EH (cell line): Measurements from ENCODE around the gene ABCA9.
"Not testable (repeated sequence)": the region's sequence is repeated elsewhere in the genome, so short reads cannot be mapped to it uniquely, and the experiment has no call there.

Source experiments
- DNase-seq: peaks from one replicate; pipeline ENCODE4 v3.0.0-alpha.2; 2015; ENCODE audit warnings: low read depth

ABCA9 gene, protein sequence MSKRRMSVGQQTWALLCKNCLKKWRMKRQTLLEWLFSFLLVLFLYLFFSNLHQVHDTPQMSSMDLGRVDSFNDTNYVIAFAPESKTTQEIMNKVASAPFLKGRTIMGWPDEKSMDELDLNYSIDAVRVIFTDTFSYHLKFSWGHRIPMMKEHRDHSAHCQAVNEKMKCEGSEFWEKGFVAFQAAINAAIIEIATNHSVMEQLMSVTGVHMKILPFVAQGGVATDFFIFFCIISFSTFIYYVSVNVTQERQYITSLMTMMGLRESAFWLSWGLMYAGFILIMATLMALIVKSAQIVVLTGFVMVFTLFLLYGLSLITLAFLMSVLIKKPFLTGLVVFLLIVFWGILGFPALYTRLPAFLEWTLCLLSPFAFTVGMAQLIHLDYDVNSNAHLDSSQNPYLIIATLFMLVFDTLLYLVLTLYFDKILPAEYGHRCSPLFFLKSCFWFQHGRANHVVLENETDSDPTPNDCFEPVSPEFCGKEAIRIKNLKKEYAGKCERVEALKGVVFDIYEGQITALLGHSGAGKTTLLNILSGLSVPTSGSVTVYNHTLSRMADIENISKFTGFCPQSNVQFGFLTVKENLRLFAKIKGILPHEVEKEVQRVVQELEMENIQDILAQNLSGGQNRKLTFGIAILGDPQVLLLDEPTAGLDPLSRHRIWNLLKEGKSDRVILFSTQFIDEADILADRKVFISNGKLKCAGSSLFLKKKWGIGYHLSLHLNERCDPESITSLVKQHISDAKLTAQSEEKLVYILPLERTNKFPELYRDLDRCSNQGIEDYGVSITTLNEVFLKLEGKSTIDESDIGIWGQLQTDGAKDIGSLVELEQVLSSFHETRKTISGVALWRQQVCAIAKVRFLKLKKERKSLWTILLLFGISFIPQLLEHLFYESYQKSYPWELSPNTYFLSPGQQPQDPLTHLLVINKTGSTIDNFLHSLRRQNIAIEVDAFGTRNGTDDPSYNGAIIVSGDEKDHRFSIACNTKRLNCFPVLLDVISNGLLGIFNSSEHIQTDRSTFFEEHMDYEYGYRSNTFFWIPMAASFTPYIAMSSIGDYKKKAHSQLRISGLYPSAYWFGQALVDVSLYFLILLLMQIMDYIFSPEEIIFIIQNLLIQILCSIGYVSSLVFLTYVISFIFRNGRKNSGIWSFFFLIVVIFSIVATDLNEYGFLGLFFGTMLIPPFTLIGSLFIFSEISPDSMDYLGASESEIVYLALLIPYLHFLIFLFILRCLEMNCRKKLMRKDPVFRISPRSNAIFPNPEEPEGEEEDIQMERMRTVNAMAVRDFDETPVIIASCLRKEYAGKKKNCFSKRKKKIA (N-terminal part only)

DNA sequence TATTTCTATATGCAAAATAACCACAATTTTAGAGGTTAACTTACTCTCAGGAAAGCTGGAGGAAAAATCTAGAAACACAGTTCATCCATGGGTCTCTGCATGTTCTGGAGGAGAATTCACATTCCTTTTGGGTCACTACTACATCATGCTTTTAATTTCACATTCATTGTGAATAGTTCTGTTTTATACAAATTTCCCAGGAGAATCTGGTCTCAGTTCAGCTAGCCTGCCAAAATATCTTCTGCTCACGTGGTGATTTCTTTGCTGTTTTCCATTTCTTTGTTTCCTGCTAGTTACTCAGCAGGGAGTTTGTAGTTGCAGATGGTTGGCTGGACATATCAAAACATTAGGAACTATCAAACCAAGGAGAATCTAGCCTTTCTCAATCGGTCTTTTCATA is at the start of gene ABCA9:
Gene ABCA9 (minus strand): TSS at position 106 of the 400 bp plus-strand sequence. CDS start 9,801 bp downstream, outside the sequence.
- DNase-seq = no peak

DNA sequence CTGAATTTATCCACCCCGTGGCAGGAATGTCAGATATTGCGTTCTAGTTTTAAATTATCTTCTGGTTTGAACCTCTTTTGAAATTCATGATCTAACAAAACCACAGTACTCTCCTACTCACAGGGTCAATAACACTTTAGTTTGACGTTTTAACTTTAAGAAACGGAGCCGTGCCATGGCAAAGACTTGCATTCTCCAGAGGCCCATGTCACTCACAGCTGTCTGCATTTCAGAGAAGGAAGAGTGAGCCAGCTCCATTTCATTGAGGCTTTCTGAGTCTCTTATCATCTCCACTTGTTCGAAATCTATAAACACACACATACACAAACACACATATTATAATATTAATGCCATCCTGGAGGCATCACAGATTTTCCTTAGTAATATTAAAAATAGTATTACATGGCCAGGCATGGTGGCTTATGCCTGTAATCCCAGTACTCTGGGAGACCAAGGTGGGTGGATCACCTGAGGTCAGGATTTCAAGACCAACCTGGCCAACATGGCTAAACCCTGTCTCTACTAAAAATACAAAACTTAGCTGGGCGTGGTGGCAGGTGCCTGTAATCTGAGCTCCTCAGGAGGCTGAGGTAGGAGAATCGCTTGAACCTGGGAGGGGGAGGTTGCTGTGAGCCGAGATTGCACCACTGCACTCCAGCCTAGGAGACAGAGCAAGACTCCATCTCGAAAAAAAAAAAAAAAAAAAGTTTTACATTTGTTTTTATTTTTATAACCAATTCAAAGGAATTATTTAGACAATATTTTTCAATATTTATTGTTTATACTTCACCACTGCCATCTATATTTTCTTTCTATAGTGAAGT is 45.4 kb upstream of the ABCA9 start:
- DNase-seq = no peak

DNA sequence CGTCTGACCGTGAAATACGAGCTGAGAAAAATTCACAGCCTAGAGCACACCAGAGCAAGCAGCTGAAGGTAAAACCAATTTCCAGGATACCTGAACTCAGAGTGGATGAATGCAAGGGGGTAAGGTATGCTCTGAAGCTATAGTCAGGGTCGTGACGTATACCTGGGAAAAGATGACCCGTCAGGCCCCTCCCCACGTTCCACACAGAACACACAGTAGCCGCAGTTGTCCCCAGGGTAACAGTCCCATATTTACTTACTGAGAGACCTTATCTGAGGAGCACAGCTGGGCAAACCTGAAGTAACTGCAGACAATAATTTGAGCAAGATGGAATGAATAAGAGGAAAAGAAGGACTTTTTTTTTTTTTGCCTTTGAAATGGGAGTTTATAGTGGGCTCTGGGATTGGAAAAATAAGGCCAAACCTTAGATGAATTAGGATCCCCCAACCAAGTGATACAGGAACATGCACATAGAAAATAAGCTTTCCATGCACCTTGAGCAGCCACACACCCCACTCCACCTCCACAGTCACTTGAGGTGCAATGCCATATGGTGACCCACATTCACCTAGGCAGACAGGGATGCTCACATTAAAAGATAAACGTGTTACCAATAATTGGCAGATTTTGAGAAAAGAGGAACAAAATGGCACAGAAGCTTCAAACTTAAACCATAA is 43.0 kb upstream of the ABCA9 start:
- no peak for DNase-seq

DNA sequence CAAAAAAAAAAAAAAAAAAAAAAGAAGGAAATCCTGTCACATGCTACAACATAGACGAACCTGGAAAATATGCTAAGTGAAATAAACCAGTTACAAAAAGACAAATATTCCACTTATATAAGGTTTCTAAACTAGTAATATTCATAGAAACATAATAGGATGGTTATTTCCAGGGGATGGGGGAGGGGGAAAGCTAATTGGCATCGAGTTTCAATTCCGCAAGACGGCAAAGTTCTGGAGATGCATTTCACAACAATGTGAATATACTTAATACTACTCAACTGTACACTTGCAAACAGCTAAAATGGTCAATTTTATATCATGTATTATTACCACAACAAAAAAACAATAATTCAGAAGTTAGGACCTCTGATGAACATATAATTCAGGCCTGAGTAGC is 37.9 kb upstream of the ABCA9 start:
- DNase-seq = no peak

DNA sequence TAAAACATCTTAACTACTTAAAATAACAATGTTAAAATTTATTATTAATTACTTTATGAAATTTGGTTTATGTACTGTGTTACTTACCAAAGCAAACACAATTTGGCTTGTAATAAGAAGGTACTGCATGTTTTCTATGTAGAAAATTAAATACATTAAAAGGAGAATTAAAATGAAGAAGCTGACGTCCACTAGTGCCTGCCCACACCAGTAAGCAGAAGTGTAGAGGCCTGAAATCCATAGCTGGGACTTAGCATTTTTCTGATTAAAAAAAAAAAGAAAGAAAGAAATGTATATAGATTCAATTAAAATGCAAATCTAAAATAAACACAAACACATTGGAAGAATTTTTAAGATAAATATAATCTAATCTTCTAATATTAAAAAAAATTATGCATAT is 35.8 kb upstream of the ABCA9 start:
- no peak for DNase-seq

DNA sequence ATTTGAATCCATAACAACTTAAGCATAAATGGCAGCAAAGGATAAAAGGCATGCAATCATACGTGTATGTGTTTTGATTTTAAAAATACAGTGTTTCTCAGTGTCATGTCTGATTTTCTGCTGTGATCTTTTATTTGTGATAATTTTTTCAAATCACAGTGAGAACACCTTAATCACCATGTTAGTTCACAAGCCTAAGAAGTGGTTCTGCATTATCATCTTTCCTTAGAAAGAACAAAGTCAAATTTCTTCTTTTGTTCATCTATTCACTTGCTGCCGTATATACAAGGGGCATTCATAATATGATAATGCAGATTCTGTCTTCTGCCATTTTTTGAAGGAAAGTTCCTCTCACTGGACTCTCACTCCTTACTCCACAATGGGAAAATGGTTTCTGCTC is 33.3 kb upstream of the ABCA9 start:
- DNase-seq = no peak

DNA sequence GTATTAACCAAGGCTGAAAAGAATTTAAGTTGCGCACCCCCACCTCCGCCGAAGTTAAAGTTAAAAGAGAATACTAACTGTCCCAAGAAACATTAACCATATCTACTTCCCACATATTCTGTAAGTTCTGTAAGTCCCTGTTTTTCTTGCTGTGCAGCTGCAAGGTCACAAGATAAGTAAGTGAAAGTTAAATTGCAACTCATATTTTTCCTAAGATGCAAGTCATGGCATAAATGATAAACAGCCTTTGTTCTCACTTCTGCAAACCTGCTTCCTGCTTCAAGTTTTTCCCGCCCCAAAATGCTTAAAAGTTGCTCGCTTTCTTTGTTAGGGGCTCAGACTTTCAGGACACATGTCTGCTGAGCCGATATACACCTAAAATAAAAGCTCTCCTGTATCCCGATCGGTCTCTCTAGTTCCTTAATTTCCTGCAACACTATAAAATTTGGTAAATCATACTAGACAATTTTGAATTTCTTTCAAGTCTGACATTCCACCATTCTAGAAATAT is 32.6 kb upstream of the ABCA9 start:
- DNase-seq = no peak

DNA sequence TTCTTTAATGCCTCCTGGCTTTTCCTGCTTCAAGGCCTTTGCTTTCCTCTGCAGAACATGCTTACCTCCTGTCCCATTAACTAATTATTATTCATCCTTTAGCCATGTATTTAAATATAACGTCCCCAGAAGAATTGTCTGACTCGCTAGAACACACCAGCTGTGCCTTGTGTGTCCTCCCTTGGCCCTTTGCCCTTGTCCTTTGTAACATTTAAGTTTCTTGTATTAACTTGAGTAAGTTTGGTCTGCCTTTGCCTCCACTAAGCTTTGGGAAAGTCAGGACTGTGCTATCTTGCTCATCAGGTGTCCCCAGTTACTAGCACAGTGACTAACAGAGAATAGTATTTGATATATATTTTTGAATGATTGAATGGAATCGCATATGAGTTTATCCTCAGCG is 29.6 kb upstream of the ABCA9 start:
- DNase-seq = no peak

DNA sequence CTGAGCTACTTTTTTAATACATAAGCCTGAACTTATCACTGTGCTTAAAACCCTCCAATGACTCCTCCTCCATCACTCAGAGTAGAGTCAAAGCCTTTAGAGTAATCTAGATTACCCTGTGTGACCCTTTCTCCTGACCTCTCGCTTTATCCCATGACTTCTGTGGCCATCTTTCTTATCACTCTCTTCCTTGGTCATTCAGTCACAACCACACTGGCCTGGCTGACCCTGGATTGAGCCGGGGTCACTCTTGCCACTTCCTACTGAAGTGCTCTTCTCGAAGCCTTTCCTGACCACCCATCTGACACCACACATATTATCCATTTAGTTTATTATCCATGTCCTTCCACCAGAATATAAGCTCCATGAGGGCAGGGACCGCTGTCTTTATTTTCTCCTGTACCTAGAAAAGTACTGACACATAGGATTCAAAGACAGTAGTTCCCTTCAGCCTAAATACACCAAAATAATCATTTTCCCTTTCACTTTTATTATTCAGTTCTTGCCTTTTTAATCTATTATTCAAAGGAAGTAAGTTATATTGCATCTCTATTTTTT is 28.0 kb upstream of the ABCA9 start:
- no peak for DNase-seq

DNA sequence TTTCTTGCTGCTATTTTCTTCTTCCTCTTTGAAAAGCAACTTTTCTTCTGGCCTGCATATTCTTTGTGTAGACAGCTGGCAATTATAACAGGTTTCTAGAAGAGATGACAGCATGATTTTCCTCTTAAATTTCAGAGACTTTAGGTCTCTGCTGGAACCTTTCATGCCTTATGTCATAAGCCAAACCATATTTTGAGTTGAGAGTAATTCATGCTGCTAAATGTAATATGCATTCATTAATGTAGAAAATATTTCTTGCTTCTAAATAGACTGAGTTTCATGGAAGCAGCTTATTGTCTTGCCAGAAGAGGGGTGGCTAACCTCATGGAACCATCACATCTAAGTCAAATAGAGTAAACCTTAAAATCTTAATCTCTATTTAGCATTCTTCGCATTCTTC is 25.9 kb upstream of the ABCA9 start:
- no peak for DNase-seq

DNA sequence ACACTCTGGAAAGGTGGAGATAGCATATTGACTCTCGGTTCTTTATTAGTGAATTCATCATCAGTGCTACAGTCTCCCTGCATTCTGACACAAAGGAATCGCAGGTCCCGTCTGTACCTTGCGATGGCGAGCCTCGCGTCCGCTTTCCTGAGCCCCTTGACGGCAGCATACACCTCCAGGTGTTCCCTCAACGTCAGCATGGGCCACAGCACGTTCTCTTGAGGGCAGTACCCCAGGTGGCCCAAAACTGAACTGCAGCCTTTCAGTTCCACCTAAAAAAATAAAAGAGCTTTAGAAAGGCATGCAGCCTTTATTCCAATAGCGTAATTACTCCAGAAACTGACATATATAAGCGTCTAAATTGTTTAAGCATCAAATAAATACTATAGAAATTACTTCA is 24.2 kb upstream of the ABCA9 start:
- no peak for DNase-seq

DNA sequence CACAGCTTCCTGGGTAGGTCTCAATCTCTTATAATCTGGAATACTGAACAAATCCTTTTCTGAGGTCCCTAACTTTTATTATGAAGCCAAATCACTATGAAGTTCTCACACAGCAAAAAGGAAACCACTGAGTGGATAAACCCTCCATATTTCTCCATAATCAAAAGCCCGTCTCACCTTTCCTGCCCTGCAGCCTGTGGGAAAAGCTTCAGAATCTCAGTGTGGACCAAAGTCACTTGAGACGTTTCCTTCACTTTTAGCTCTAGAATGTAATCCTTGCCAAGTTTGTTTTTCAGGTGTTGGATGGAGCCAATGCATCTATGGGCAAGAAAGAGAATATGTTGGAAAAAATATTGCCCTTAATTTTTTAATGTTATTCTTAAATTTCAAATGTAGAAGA is 22.0 kb upstream of the ABCA9 start:
- DNase-seq = no peak

DNA sequence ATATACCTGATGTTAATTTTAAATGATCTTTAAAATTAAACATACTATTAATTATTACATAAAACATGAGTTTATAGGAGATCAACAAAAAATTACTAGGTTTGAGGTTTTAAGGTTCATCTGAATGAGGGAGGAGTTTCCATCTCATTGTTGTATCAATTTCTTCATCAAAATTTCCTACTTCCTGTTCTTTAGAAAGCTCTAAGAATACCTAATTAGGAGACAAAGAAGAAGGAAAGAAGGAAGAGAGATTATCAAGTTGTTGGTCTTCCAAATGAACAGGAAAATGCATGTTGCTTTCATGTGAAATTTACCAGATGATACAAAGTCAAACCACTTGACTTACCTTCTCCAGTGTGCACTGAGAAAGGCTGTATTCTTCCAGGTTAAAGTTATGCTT is 18.1 kb upstream of the ABCA9 start:
- DNase-seq = no peak

DNA sequence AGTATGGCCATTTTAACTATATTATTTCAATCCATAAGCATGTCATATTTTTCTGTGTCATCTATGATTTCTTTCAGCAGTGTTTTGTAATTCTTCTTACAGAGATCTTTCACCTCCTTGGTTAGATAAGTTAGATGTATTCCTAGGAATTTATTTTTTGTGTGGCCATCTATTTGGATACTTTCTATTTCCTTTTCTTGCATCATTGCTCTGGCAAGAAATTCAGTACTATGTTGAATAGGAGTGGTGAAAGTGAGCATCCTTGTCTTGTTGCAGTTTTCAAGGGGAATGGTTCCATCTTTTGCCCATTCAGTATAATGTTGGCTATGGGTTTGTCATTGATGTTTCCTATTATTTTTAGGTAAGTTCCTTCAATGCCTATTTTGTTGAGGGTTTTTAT is 15.1 kb upstream of the ABCA9 start:
- no peak for DNase-seq

DNA sequence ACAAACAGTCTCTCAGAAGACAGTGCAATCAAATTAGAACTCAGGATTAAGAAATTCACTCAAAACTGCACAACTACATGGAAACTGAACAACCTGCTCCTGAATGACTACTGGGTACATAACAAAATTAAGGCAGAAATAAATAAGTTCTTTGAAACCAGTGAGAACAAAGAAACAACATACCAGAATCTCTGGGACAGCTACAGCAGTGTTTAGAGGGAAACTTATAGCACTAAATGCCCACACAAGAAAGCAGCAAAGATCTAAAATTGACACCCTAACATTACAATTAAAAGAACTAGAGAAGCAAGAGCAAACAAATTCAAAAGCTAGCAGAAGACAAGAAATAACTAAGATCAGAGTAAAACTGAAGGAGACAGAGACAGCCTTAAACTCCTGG is 12.7 kb upstream of the ABCA9 start:
- DNase-seq = not testable (repeated sequence)

DNA sequence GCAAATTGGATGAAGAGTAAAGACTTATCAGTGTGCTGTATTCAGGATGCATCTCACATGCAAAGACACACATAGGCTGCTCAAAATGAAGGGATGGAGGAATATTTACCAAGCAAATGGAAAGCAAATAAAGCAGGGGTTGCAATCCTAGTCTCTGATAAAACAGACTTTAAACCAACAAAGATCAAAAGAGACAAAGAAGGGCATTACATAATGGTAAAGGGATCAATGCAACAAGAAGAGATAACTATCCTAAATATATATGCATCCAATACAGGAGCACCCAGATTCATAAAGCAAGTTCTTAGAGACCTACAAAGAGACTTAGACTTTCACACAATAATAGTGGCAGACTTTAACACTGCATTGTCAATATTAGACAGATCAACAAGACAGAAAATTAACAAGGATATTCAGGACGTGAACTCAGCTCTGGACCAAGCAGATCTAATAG is 12.1 kb upstream of the ABCA9 start:
- not testable (repeated sequence) for DNase-seq

DNA sequence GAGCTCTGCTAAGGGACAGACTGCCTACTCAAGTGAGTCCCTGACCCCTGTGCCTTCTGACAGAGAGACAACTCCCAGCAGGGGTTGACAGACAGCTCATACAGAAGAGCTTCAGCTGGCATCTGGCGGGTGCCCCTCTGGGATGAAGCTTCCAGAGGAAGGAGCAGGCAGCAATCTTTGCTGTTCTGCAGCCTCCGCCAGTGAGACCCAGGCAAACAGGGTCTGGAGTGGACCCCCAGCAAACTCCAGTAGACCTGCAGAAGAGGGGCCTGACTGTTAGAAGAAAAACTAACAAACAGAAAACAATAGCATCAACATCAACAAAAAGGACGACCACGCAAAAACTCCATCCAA is 10.5 kb upstream of the ABCA9 start:
- DNase-seq = not testable (repeated sequence)

DNA sequence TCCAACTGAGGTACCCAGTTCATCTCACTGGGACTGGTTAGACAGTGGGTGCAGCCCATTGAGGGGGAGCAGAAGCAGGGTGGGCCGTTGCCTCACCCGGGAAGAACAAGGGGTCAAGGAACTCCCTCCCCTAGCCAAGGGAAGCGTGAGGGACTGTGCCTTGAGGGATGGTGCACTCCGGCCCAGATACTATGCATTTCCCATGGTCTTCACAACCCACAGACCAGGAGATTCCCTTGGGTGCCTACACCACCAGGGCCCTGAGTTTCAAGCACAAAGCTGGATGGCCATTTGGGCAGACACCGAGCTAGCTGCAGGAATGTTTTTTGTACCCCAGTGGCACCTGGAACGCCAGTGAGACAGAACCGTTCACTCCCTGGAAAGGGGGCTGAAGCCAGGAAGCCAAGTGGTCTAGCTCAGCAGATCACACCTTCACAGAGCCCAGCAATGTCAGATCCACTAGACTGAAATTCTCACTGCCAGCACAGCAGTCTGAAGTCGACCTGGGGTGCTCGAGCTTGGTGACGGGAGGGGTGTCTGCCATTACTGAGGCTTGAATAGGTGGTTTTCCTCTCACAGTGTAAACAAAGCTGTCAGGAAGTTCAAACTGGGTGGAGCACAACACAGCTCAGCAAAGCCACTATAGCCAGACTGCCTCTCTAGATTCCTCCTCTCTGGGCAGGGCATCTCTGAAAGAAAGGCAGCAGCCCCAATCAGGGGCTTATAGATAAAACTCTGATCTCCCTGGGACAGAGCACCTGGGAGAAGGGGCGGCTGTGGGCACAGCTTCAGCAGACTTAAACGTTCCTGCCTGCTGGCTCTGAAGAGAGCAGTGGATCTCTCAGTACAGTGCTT is 9.9 kb upstream of the ABCA9 start:
- DNase-seq = not testable (repeated sequence)

DNA sequence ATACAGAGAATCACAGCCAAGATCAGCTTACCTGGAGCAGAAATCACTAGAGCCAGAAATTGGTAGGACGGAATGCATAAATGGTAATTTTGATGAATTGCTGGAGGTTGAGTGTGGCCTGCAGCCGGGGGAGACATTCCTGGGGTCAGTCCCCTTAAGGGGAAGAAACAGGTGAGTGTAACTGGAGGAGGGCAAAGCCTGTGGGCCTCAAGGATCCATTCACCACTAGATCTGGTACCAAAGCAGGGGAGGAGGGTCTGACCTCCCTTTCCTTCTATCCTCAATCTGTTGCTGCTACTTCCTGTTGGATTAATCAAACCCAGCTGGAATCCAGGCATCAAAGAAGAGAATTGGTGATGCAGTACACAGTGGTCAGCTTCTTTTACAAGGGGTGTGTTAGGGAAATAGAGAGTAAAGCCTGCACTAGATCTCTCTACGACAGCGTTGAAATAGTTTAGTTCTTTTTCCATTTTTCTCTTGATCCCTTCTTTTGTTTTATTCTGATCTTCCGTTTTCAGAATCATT is 8.6 kb upstream of the ABCA9 start:
- DNase-seq = no peak
